K562 (cell line): ENCODE results near the gene ZSCAN21. TPM values are rescaled to one million over a fixed set of nuclear protein-coding genes. Genes with fewer than 3 reads are reported as not detected.

ENCODE experiments used
- EP300 ChIP-seq: IDR thresholded peaks from 2 replicates; pipeline ENCODE4 v1.6.1; 2012; ENCODE audit warnings: low read length, improper control_type of control experiment
- ETV1 ChIP-seq: fragments of 450-650 bp; conservative IDR thresholded peaks from 2 replicates; pipeline ENCODE4 v1.6.1; 2016; ENCODE audit warnings: missing genetic modification characterization, control low read depth, low read depth, missing compliant biosample characterization
- FOXO4 ChIP-seq: fragments of 450-650 bp; formaldehyde crosslinking; IDR thresholded peaks from 2 replicates; pipeline ENCODE4 v1.4.0; 2020; ENCODE audit warnings: mild to moderate bottlenecking, moderate library complexity
- HOMEZ ChIP-seq: fragments of 250-450 bp; sonication (Bioruptor Pico); IDR thresholded peaks from 2 replicates; pipeline ENCODE4 v1.4.0; 2020; ENCODE audit warnings: mild to moderate bottlenecking, moderate library complexity
- LARP7 ChIP-seq: fragments of 450-650 bp; IDR thresholded peaks from 2 replicates; pipeline ENCODE4 v1.6.1; 2016
- NFATC3 ChIP-seq: fragments of 450-650 bp; IDR thresholded peaks from 2 replicates; pipeline ENCODE4 v1.6.1; 2017; ENCODE audit warnings: mild to moderate bottlenecking
- PHTF2 ChIP-seq: fragments of 250-450 bp; sonication (Bioruptor Pico); IDR thresholded peaks from 2 replicates; pipeline ENCODE4 v1.5.0; 2021; ENCODE audit warnings: mild to moderate bottlenecking
- POLR2B ChIP-seq: fragments of 450-650 bp; IDR thresholded peaks from 2 replicates; pipeline ENCODE4 v1.6.1; 2018; ENCODE audit warnings: low read depth; ENCODE audit not compliant: partially characterized antibody
- ZBTB43 ChIP-seq: sonication (generic); formaldehyde crosslinking; IDR thresholded peaks from 2 replicates; pipeline ENCODE4 v1.8.0; 2023; ENCODE audit warnings: mild to moderate bottlenecking, missing genetic modification reagents
- ZNF609 ChIP-seq: sonication (generic); formaldehyde crosslinking; IDR thresholded peaks from 2 replicates; pipeline ENCODE4 v1.8.1; 2023; ENCODE audit warnings: missing genetic modification reagents, mild to moderate bottlenecking, borderline replicate concordance
- ZNF639 ChIP-seq, 2 experiments: fragments of 200-800 bp in 1 of 2; sonication (Bioruptor generic) in 1 of 2; sonication (generic) in 1 of 2; formaldehyde crosslinking in 1 of 2; IDR thresholded peaks in 1 of 2; conservative IDR thresholded peaks in 1 of 2; 2 replicates each; pipeline versions ENCODE4 v1.5.0 to v1.6.1; 2016 to 2020; ENCODE audit warnings: missing compliant biosample characterization in 1 of 2, missing genetic modification characterization in 1 of 2, missing genetic modification reagents in 1 of 2
- ZNF696 ChIP-seq: fragments of 250-450 bp; sonication (Bioruptor Pico); conservative IDR thresholded peaks from 2 replicates; pipeline ENCODE4 v1.4.0; 2020; ENCODE audit warnings: mild to moderate bottlenecking, moderate library complexity
- polyA plus RNA-seq, 8 experiments: library from polyadenylated mRNA; depleted of rRNA in 4 of 8; stranded (reverse) in 5 of 8; unstranded in 3 of 8; fragments of >200 nt; fragmentation: Nextera tagmentation in 2 of 8; fragmentation: Illumina TruSeq in 1 of 8; extraction: Ambion mirVana in 2 of 8; extraction: Trizol in 1 of 8; gene quantifications; 2 replicates each; pipeline versions ENCODE4 v1.2.1 to v1.2.3, GENCODE V29; 2011 to 2014; ENCODE audit warnings: inconsistent platforms in 1 of 8, missing spikeins in 1 of 8
- total RNA-seq, 7 experiments: library from RNA; depleted of rRNA in 6 of 7; stranded (reverse); fragments of >200 nt in 6 of 7; fragmentation: Illumina TruSeq in 2 of 7; extraction: Trizol in 2 of 7; gene quantifications; 2 replicates each; pipeline versions ENCODE4 v1.2.1 to v1.2.3, GENCODE V29; 2011 to 2021; ENCODE audit warnings: low replicate concordance in 1 of 7

ZSCAN21 gene
- total and polyA plus RNA-seq, 9 of the 15 experiments (the other 6 are each of a cell fraction or from before 2014, with no cell fraction given) = 5.9 to 15.5 (median 13.2) TPM

GRCh38 chr7:100071018-100071723 is 21.6 kb downstream of the ZSCAN21 start (continued):
- TF ChIP-seq HOMEZ (CRISPR knock-in tag) (no peak), ZNF609 (CRISPR knock-in tag) (no peak), ZNF696 (no peak), FOXO4 (no peak), ZBTB43 (CRISPR knock-in tag) (no peak), ZNF639 (CRISPR knock-in tag; conservative IDR thresholded peaks at IDR 0.05 in 1 of 2, IDR thresholded peaks at IDR 0.05 in 1 of 2) (no peak), ETV1 (tag) (no peak), NFATC3 (no peak), POLR2B (peak; percentile 61), LARP7 (no peak), EP300 (no peak), PHTF2 (no peak)
- TF ChIP-seq, all 486 proteins: peak for 39
